ENCODE results near the gene RHCG.
A peak's percentile ranks its signal among the peaks of the same experiment; 100 is the strongest.

The RHCG gene

GRCh38 chr15:89492111-89492641 lies 4.2 kb downstream of the RHCG start:
- DNase-seq (ENCODE audit: low read depth), result no peak
- TF ChIP-seq CTCF (IDR thresholded peaks at IDR 0.05; ENCODE audit: insufficient read depth, low read depth, low read length, missing control alignments), result peak; percentile 42
- H3K4me3 ChIP-seq (ENCODE audit: low read depth, low read length), result no peak overlapping the region

GRCh38 chr15:89490814-89491315 lies 5.5 kb downstream of the RHCG start:
- no peak for DNase-seq (ENCODE audit: low read depth)

GRCh38 chr15:89490081-89490813 lies 6.1 kb downstream of the RHCG start:
- TF ChIP-seq CTCF (IDR thresholded peaks at IDR 0.05; ENCODE audit: insufficient read depth, low read depth, low read length, missing control alignments), result no peak
- no peak overlapping the region for H3K4me3 ChIP-seq (ENCODE audit: low read depth, low read length)
- no peak for DNase-seq (ENCODE audit: low read depth)

More at GRCh38 chr15:89490814-89491315, 5.5 kb downstream of the RHCG start:
- no peak for TF ChIP-seq CTCF (IDR thresholded peaks at IDR 0.05; ENCODE audit: insufficient read depth, low read depth, low read length, missing control alignments)
- no peak overlapping the region for H3K4me3 ChIP-seq (ENCODE audit: low read depth, low read length)

- no peak for DNase-seq (ENCODE audit: low read depth)
- H3K4me3 ChIP-seq (ENCODE audit: low read depth, low read length), result no peak overlapping the region
- TF ChIP-seq CTCF (IDR thresholded peaks at IDR 0.05; ENCODE audit: insufficient read depth, low read depth, low read length, missing control alignments), result no peak
Measured at GRCh38 chr15:89489376-89489775, 7.0 kb downstream of the RHCG start.

DNA sequence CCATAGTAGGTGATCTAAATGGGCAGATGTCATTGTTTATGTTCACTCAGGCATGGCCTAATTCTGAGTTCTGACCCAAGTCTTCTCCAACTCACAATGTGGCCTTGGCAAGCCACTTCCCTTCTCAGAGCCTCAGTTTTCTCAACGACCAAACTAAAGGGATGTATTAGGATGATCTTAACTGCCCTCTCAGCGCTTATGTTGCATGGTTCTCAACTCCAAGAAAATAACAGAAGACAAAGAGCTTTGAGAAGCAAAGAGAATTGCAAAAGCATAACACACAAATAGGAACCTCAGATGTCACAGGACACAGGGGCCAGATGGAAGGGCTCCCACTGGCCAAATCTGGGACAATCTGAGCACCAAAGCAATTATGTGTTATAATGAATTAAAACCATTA lies 8.6 kb downstream of the RHCG start:
- no peak overlapping the region for H3K4me3 ChIP-seq (ENCODE audit: low read depth, low read length)
- no peak for TF ChIP-seq CTCF (IDR thresholded peaks at IDR 0.05; ENCODE audit: insufficient read depth, low read depth, low read length, missing control alignments)
- DNase-seq (ENCODE audit: low read depth), result no peak

- no peak for TF ChIP-seq CTCF (IDR thresholded peaks at IDR 0.05; ENCODE audit: insufficient read depth, low read depth, low read length, missing control alignments)
- H3K4me3 ChIP-seq (ENCODE audit: low read depth, low read length), result no peak overlapping the region
- peak; percentile 35 for DNase-seq (ENCODE audit: low read depth)
Measured at GRCh38 chr15:89486726-89487050, 9.7 kb downstream of the RHCG start.

DNA sequence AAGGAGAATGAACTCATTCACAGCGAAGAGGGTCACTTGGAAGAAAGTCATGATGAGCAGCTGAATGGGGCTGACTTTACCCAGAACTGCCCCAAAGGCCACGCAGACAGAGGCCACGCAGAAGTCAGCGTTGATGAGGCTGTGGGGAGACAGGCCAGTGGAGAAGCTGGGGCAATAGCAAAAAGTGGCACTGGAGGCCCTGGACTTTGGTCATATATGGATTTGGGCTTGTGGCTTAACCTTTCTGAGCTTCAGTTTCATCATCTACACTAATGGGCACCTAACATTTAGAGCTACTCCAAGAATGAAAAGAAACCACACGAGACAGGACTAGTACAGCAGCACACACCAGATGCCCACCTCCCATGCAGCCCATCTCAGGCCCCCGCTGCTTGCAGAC lies 13.3 kb downstream of the RHCG start:
- no peak for TF ChIP-seq CTCF (IDR thresholded peaks at IDR 0.05; ENCODE audit: insufficient read depth, low read depth, low read length, missing control alignments)
- H3K4me3 ChIP-seq (ENCODE audit: low read depth, low read length), result no peak overlapping the region
- no peak for DNase-seq (ENCODE audit: low read depth)

All from GM12865 (cell line).